HepG2 (cell line): ENCODE data around the gene OPA3. TPM values are rescaled to one million over a fixed set of nuclear protein-coding genes. Genes with fewer than 3 reads are reported as not detected.
A peak's percentile ranks its signal among the peaks of the same experiment; 100 is the strongest.

ENCODE experiments used
- CERS6 ChIP-seq: sonication (generic); formaldehyde crosslinking; IDR thresholded peaks from 2 replicates; pipeline ENCODE4 v1.5.0; 2020; ENCODE audit warnings: missing genetic modification reagents
- ETS1 ChIP-seq: sonication (generic); formaldehyde crosslinking; IDR thresholded peaks from 2 replicates; pipeline ENCODE4 v1.4.0; 2020; ENCODE audit warnings: missing genetic modification reagents
- HMGXB4 ChIP-seq, 2 experiments: sonication (generic) in 1 of 2; formaldehyde crosslinking in 1 of 2; IDR thresholded peaks; 2 replicates each; pipeline versions ENCODE4 v1.4.0 to v1.6.1; 2018 to 2020; ENCODE audit warnings: missing genetic modification reagents in 2 of 2, borderline replicate concordance in 1 of 2, low read depth in 1 of 2, mild to moderate bottlenecking in 1 of 2, missing biosample characterization in 1 of 2
- LCORL ChIP-seq, 2 experiments: fragments of 450-650 bp in 1 of 2; sonication (generic) in 1 of 2; formaldehyde crosslinking in 1 of 2; IDR thresholded peaks; 2 replicates each; pipeline versions ENCODE4 v1.5.0 to v1.6.1; 2017 to 2020; ENCODE audit warnings: antibody characterized with exemption in 1 of 2, missing genetic modification reagents in 1 of 2
- PAWR ChIP-seq: sonication (generic); formaldehyde crosslinking; IDR thresholded peaks from 2 replicates; pipeline ENCODE4 v1.4.0; 2020; ENCODE audit warnings: missing genetic modification reagents, mild to moderate bottlenecking, borderline replicate concordance
- POGZ ChIP-seq: sonication (generic); formaldehyde crosslinking; IDR thresholded peaks from 2 replicates; pipeline ENCODE4 v1.4.0; 2020; ENCODE audit warnings: mild to moderate bottlenecking, missing genetic modification reagents
- REST ChIP-seq, 2 experiments: IDR thresholded peaks; 2 replicates each; pipeline ENCODE4 v1.6.1; 2011 to 2012; ENCODE audit warnings: low read length in 2 of 2, borderline replicate concordance in 1 of 2, low read depth in 1 of 2, mild to moderate bottlenecking in 1 of 2, moderate library complexity in 1 of 2
- STAT5B ChIP-seq: sonication (generic); formaldehyde crosslinking; IDR thresholded peaks from 2 replicates; pipeline ENCODE4 v1.4.0; 2020; ENCODE audit warnings: missing genetic modification reagents
- TEF ChIP-seq: sonication (generic); formaldehyde crosslinking; IDR thresholded peaks from 2 replicates; pipeline ENCODE4 v1.5.0; 2020; ENCODE audit warnings: missing genetic modification reagents
- TFAP4 ChIP-seq: sonication (generic); IDR thresholded peaks from 2 replicates; pipeline ENCODE4 v1.6.1; 2016; ENCODE audit warnings: low read depth, borderline replicate concordance
- ZNF124 ChIP-seq: sonication (generic); formaldehyde crosslinking; IDR thresholded peaks from 2 replicates; pipeline ENCODE4 v1.4.0; 2020; ENCODE audit warnings: missing genetic modification reagents
- ZNF333 ChIP-seq: sonication (generic); formaldehyde crosslinking; IDR thresholded peaks from 2 replicates; pipeline ENCODE4 v1.4.0; 2020; ENCODE audit warnings: mild to moderate bottlenecking, missing genetic modification reagents, borderline replicate concordance
- ZNF431 ChIP-seq: sonication (generic); formaldehyde crosslinking; IDR thresholded peaks from 2 replicates; pipeline ENCODE4 v1.9.0; 2022; ENCODE audit warnings: missing genetic modification reagents, low read depth, mild to moderate bottlenecking, borderline replicate concordance
- ZNF432 ChIP-seq: sonication (generic); formaldehyde crosslinking; IDR thresholded peaks from 2 replicates; pipeline ENCODE4 v1.5.0; 2020; ENCODE audit warnings: missing genetic modification reagents, mild to moderate bottlenecking, borderline replicate concordance
- ZNF558 ChIP-seq: sonication (generic); formaldehyde crosslinking; IDR thresholded peaks from 2 replicates; pipeline ENCODE4 v1.9.0; 2022; ENCODE audit warnings: mild to moderate bottlenecking, missing genetic modification reagents, borderline replicate concordance
- ZNF713 ChIP-seq: sonication (generic); formaldehyde crosslinking; IDR thresholded peaks from 2 replicates; pipeline ENCODE4 v1.4.0; 2020; ENCODE audit warnings: mild to moderate bottlenecking, missing genetic modification reagents
- ZNF792 ChIP-seq: IDR thresholded peaks from 2 replicates; pipeline ENCODE4 v1.6.1; 2016
- ZSCAN12 ChIP-seq: sonication (generic); formaldehyde crosslinking; IDR thresholded peaks from 2 replicates; pipeline ENCODE4 v1.9.0; 2021; ENCODE audit warnings: mild to moderate bottlenecking, missing genetic modification reagents
- polyA plus RNA-seq, 8 experiments: library from polyadenylated mRNA; depleted of rRNA in 3 of 8; stranded (reverse) in 7 of 8; unstranded in 1 of 8; fragments of >200 nt; fragmentation: Illumina TruSeq in 4 of 8; extraction: Trizol in 4 of 8; gene quantifications; 2 replicates each; pipeline versions ENCODE4 v1.2.1 to v1.2.3, GENCODE V29; 2011 to 2016; ENCODE audit warnings: low read depth in 4 of 8, missing spikeins in 1 of 8, mixed read lengths in 1 of 8; ENCODE audit not compliant: insufficient read depth in 1 of 8
- total RNA-seq, 5 experiments: library from RNA; depleted of rRNA; stranded (reverse); fragments of >200 nt; fragmentation: Illumina TruSeq; extraction: Trizol; gene quantifications; 2 replicates each; pipeline ENCODE4 v1.2.3, GENCODE V29; 2016; ENCODE audit warnings: low read depth in 1 of 5

Gene OPA3
- total and polyA plus RNA-seq, 2 of the 13 experiments (the other 11 are each of a cell fraction or from before 2014, with no cell fraction given): 8.3 to 17.7 TPM

GRCh38 chr19:45496349-45496953 lies 88.2 kb downstream of the OPA3 start (continued):
- TF ChIP-seq CERS6 (CRISPR knock-in tag): no peak
- no peak for TF ChIP-seq POGZ (CRISPR knock-in tag)
- peak; percentile 79; the same call in 1 of the 2 replicates for TF ChIP-seq ZNF333 (CRISPR knock-in tag)
- TF ChIP-seq HMGXB4 (CRISPR knock-in tag; IDR thresholded peaks at IDR 0.05; ENCODE audit: borderline replicate concordance in 1 of 2, low read depth in 1 of 2): peak; percentile 41 to 47; a peak in 2 of 4 replicates
- no peak for TF ChIP-seq PAWR (CRISPR knock-in tag)
- TF ChIP-seq ZNF558 (CRISPR knock-in tag): peak; percentile 72; the same call in 1 of the 2 replicates
- TF ChIP-seq ZNF713 (CRISPR knock-in tag): peak; percentile 88; the same call in 1 of the 2 replicates
- TF ChIP-seq ETS1 (CRISPR knock-in tag): peak; percentile 79; the same call in 1 of the 2 replicates
- TF ChIP-seq ZSCAN12 (CRISPR knock-in tag): no peak
- TF ChIP-seq TFAP4: peak; percentile 22; the same call in 1 of the 2 replicates
- peak in 1 of 2 experiments; percentile 98 for TF ChIP-seq REST (IDR thresholded peaks at IDR 0.05; ENCODE audit: borderline replicate concordance in 1 of 2, low read depth in 1 of 2, low read length in 2 of 2)
- no peak for TF ChIP-seq ZNF124 (CRISPR knock-in tag)
- no peak for TF ChIP-seq LCORL (IDR thresholded peaks at IDR 0.05)
- TF ChIP-seq LCORL (CRISPR knock-in tag; IDR thresholded peaks at IDR 0.05): peak; percentile 56; the same call in 1 of the 2 replicates
- TF ChIP-seq ZNF792 (CRISPR knock-in tag): peak; percentile 82
- no peak for TF ChIP-seq ZNF432 (CRISPR knock-in tag)
- TF ChIP-seq TEF: peak; percentile 35; the same call in 1 of the 2 replicates
- TF ChIP-seq STAT5B (CRISPR knock-in tag): peak; percentile 83; the same call in 1 of the 2 replicates
- 0 out of 2 replicates have a peak, but pooled peaks have one; percentile 48 for TF ChIP-seq ZNF431 (CRISPR knock-in tag)
